NCI-H2196 treated with DMSO at 0.1 percent for 48 hours (cell line): ENCODE data around the gene SRC.

ENCODE experiments used
- DNase-seq: peaks from one replicate; lab custom pipeline; 2025; ENCODE audit not compliant: unreplicated experiment; lab: John Stamatoyannopoulos, UW

Gene SRC

GRCh38 chr20:37422791-37423286 lies 76.9 kb downstream of the SRC start:
- DNase-seq = no peak

DNA sequence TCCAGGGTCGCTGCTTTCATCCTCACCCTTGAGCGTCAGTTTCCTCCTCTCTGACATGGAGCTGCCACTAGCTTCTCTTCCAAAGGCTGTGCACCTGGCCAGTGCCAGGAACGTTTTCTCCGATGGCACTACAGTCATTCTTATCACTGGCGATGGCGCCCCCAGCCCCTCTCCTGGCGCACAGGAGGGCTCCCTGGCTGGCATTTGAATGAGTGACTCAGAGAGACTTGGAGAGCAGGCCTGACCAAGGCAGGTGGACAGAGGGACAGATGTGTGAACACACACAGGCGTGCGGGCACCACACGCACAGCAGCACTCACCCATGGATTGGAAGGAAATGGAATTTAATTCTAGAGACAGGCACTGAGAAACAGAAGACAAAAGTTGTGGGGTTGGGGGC lies 77.6 kb downstream of the SRC start:
- DNase-seq = no peak

GRCh38 chr20:37424062-37424851 lies 78.3 kb downstream of the SRC start:
- no peak for DNase-seq

DNA sequence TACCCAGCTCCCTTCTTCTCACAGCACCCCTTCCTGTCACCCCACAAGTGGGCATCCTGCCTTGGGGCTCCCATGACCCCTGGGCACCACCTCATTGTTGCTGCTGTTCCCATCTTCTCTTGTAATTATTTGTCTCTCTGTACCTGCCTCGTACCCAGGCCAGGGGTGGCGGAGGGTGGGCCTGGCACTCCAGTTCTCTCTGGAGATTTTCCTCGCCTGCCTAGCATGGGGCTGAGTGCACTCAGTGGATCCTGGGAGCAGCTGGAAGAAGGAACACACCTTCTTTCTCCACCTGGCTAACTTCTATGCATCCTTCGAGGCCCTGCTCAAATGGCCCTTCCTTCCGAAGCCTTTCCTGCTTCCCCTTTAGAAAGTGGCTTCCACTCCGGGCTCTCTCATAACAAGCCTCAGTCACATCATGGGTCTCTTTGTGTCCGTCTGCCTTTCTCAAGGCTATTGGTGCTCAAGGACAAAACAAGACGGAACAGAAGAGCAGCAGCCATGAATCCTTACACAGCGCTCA lies 79.2 kb downstream of the SRC start:
- no peak for DNase-seq

- DNase-seq = no peak
Measured at GRCh38 chr20:37426106-37426505, 80.2 kb downstream of the SRC start.

- DNase-seq = no peak
Measured at GRCh38 chr20:37426978-37427377, 81.0 kb downstream of the SRC start.

DNA sequence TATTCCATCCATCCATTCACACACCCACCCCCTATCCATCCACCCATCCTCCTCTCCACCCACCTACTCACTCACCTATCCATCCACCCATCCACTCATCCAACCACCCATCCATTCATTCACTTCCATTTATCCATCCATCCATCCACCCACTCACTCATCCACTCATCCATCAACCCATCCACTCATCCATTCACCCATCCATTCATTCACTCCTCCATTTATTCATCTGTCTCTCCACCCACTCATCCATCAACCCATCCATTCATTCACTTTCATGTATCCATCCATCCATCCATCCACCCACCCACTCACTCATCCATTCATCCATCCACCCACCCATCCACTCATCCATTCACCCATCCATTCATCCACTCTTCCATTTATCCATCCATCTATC lies 84.1 kb downstream of the SRC start:
- DNase-seq = no peak

- no peak for DNase-seq
Measured at GRCh38 chr20:37430778-37431460, 85.0 kb downstream of the SRC start.

DNA sequence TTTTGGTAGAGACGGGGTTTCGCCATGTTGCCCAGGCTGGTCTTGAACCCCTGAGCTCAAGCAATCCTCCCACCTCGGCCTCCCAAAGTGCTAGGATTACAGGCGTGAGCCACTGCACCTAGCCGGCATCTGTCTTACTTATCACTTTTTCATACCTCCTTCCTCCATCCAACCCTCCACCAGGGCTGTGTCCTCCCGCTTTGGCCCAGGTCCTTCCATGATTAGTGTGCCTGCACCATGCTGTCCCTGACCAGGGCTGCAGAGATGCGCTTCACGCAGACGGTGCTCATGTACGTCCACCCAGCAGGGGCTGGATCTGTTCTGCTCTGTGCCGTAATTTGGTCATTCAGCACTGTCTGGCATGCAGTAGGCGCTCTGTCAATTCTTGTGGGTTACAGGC lies 85.8 kb downstream of the SRC start:
- DNase-seq = no peak

GRCh38 chr20:37432606-37433005 lies 86.7 kb downstream of the SRC start:
- no peak for DNase-seq

DNA sequence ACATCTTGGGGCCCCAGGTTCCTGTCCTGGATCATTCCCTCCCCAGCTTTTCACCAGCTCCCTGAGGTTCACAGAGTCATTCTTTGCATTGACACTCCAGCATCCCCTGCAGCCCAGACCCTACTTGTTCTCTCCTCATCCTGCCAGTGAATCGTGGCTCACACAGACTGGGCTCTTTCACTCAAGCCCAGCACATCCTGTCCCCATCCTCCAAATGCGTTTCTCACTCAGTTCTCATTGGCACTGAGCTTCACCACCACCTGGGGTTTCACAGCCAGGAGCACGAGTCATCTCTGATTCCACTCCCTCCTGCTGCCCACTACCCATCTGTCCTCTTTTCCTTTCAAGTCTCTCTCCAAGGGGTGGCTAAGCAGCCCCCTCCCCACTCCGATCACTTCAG lies 89.7 kb downstream of the SRC start:
- no peak for DNase-seq

GRCh38 chr20:37436527-37437186 lies 90.7 kb downstream of the SRC start:
- DNase-seq = no peak

- no peak for DNase-seq
Measured at GRCh38 chr20:37437676-37438075, 91.7 kb downstream of the SRC start.

DNA sequence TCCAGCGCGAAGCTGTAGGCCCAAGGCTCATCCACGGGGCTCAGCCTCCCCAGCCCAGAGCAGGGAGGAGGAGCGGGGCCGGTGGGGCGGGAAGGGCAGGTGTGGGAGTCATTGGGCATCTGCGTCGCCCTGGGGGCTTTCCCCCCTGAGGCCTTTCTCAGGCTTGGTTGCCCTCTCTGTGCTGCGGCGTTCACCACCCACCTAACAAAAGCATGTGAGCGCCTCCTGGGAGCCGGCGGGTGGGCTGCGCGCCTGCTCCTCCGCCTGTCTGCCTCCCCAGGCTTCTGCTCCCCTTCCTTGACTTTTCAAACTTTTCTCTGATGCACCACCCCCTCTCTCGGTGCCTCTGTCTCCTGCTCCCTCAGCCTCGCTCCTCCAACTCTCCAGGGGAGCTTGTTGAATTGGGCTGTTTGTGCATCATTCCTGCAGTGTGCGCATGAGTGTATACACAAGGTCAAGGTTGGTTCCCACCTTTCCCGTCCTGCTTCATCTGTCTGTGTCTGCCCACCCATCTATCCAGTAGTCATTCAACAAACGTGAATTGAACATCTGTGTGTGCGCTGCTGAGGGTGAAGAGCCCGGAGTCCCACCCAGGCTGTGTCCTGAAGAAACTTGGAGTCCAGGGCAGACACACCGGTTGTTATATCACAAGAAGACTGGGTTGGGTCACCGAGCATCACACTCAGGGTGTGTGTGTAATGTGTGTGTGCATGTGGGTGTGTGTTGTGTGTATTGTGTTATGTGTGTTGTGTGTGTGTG lies 92.7 kb downstream of the SRC start:
- no peak for DNase-seq

GRCh38 chr20:37439223-37439933 lies 93.4 kb downstream of the SRC start:
- DNase-seq = no peak

GRCh38 chr20:37441023-37441422 lies 95.1 kb downstream of the SRC start:
- no peak for DNase-seq

DNA sequence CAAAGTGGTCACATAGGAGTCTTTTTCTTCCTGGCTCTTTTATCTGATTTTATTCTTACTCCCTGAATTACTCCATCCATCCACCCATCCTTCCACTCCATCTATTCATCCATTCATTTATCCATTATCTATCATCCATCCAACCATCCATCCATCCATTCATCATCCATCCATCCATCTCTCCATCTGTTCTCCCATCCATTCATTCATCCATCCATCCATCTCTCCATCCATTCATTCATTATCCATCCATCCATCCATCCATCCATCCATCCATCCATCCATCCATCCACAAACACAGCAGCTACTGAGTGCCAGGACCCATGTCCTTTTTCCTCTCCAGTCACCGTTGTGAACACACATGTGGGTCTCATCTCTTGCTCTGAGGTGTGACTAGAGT lies 96.6 kb downstream of the SRC start:
- DNase-seq = no peak

GRCh38 chr20:37442986-37443385 lies 97.0 kb downstream of the SRC start:
- no peak for DNase-seq

DNA sequence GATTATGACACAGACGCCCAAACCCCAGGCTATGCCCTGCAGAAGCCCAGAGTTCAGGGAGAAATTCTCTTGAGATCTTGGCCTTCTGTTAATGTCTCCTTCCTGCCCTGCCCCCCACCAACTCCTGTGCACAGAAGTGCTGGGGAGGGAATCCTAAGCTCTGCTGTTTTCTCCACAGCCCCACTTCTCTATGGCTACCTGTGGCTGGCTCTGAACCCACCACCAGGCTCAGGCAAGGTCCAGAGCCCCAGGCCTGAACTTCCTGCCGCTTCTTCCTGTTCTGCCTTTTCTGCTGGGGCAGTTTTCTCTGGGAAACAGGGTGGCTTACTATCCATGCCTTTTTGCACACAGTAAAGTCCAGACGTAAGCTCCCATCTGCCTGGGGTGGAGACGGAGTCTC lies 97.7 kb downstream of the SRC start:
- no peak for DNase-seq

DNA sequence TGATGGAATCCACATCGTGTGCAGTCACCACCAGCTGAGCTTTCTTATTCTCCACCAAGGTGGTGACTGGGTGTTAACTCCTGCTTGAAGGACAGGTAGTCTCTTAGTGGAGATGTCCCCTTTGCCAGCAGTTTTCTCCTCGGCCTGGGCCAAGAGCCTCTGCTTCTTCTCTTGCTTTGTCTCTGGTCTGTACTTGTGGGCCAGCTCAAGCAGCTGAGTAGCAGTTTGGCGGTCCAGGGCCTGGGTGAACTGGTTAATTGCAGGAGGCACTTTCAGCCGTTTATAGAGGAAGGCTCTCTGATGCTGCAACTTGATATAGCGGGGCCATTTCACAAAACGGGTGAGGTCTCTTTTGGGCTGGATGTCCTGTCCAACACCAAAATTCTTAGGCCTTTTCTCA lies 99.1 kb downstream of the SRC start:
- no peak for DNase-seq
